ENCODE data around the gene DIPK1C. TPM values are rescaled to one million over a fixed set of nuclear protein-coding genes. Genes with fewer than 3 reads are reported as not detected.
A peak's percentile ranks its signal among the peaks of the same experiment; 100 is the strongest.

DIPK1C gene
- total RNA-seq, 1 experiment from 2014 or later = not detected

GRCh38 chr18:74497778-74498177 is 40.7 kb upstream of the DIPK1C start (continued):
- no peak for TF ChIP-seq MXD4 (CRISPR knock-in tag; IDR thresholded peaks at IDR 0.05; ENCODE audit: borderline replicate concordance)

DNA sequence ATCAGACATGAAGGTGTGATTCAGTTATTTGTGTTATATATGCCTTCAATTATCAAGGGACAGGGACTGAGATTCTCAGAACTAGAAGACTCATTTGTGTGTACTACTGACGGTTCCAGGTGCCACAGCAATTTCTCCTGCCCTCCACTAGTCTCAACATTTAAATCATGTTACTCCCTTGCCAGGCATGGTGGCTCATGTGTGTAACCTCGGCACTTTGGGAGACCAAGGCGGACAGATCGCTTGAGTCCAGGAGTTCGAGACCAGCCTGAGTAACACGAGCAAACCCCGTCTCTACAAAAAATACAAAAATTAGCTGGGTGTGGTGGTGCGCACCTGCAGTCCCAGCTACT is 40.2 kb upstream of the DIPK1C start:
- TF ChIP-seq, protein P1, sequence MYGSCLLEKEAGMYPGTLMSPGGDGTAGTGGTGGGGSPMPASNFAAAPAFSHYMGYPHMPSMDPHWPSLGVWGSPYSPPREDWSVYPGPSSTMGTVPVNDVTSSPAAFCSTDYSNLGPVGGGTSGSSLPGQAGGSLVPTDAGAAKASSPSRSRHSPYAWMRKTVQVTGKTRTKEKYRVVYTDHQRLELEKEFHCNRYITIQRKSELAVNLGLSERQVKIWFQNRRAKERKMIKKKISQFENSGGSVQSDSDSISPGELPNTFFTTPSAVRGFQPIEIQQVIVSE (CRISPR knock-in tag; IDR thresholded peaks at IDR 0.05; ENCODE audit: borderline replicate concordance) = no peak
- TF ChIP-seq, protein P2, sequence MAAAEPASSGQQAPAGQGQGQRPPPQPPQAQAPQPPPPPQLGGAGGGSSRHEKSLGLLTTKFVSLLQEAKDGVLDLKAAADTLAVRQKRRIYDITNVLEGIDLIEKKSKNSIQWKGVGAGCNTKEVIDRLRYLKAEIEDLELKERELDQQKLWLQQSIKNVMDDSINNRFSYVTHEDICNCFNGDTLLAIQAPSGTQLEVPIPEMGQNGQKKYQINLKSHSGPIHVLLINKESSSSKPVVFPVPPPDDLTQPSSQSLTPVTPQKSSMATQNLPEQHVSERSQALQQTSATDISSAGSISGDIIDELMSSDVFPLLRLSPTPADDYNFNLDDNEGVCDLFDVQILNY (CRISPR knock-in tag; IDR thresholded peaks at IDR 0.05) = no peak
- TF ChIP-seq, protein P3, sequence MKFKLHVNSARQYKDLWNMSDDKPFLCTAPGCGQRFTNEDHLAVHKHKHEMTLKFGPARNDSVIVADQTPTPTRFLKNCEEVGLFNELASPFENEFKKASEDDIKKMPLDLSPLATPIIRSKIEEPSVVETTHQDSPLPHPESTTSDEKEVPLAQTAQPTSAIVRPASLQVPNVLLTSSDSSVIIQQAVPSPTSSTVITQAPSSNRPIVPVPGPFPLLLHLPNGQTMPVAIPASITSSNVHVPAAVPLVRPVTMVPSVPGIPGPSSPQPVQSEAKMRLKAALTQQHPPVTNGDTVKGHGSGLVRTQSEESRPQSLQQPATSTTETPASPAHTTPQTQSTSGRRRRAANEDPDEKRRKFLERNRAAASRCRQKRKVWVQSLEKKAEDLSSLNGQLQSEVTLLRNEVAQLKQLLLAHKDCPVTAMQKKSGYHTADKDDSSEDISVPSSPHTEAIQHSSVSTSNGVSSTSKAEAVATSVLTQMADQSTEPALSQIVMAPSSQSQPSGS (CRISPR knock-in tag; IDR thresholded peaks at IDR 0.05; ENCODE audit: borderline replicate concordance, low read depth) = no peak
- TF ChIP-seq ZNF423 (CRISPR knock-in tag; IDR thresholded peaks at IDR 0.05) (no peak), ETV6 (CRISPR knock-in tag; IDR thresholded peaks at IDR 0.05) (no peak), NR1H2 (CRISPR knock-in tag; IDR thresholded peaks at IDR 0.05) (no peak), HMGXB4 (CRISPR knock-in tag; IDR thresholded peaks at IDR 0.05) (no peak), GTF2I (CRISPR knock-in tag; conservative IDR thresholded peaks at IDR 0.05) (no peak), PRRX2 (CRISPR knock-in tag; IDR thresholded peaks at IDR 0.05) (no peak)
- TF ChIP-seq, protein P4, sequence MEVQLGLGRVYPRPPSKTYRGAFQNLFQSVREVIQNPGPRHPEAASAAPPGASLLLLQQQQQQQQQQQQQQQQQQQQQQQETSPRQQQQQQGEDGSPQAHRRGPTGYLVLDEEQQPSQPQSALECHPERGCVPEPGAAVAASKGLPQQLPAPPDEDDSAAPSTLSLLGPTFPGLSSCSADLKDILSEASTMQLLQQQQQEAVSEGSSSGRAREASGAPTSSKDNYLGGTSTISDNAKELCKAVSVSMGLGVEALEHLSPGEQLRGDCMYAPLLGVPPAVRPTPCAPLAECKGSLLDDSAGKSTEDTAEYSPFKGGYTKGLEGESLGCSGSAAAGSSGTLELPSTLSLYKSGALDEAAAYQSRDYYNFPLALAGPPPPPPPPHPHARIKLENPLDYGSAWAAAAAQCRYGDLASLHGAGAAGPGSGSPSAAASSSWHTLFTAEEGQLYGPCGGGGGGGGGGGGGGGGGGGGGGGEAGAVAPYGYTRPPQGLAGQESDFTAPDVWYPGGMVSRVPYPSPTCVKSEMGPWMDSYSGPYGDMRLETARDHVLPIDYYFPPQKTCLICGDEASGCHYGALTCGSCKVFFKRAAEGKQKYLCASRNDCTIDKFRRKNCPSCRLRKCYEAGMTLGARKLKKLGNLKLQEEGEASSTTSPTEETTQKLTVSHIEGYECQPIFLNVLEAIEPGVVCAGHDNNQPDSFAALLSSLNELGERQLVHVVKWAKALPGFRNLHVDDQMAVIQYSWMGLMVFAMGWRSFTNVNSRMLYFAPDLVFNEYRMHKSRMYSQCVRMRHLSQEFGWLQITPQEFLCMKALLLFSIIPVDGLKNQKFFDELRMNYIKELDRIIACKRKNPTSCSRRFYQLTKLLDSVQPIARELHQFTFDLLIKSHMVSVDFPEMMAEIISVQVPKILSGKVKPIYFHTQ (CRISPR knock-in tag; IDR thresholded peaks at IDR 0.05) = no peak
- DNase-seq (ENCODE audit: low spot score) (no peak), ATAC-seq (no peak)
- peaks cover 26% of the 10 kb centered on the region for H3K36me3 Mint-ChIP-seq
- H3K4me1 Mint-ChIP-seq = peaks cover 41% of the 10 kb centered on the region
- CTCF ChIA-PET = interaction anchor here (3.6 kb wide), 1 partner anchor 54 kb away, joined by 20 read pairs; no protein-coding TSS in a partner anchor
- peak overlapping the region; percentile 96 for H3K4me3 Mint-ChIP-seq
- peak overlapping the region; percentile 72 for H3K27ac Mint-ChIP-seq
- no peaks in the 10 kb centered on the region for H3K27me3 Mint-ChIP-seq (ENCODE audit: low read depth)
- POLR2A ChIA-PET = no interaction called here
- H3K9me3 Mint-ChIP-seq = peaks cover 2% of the 10 kb centered on the region

DNA sequence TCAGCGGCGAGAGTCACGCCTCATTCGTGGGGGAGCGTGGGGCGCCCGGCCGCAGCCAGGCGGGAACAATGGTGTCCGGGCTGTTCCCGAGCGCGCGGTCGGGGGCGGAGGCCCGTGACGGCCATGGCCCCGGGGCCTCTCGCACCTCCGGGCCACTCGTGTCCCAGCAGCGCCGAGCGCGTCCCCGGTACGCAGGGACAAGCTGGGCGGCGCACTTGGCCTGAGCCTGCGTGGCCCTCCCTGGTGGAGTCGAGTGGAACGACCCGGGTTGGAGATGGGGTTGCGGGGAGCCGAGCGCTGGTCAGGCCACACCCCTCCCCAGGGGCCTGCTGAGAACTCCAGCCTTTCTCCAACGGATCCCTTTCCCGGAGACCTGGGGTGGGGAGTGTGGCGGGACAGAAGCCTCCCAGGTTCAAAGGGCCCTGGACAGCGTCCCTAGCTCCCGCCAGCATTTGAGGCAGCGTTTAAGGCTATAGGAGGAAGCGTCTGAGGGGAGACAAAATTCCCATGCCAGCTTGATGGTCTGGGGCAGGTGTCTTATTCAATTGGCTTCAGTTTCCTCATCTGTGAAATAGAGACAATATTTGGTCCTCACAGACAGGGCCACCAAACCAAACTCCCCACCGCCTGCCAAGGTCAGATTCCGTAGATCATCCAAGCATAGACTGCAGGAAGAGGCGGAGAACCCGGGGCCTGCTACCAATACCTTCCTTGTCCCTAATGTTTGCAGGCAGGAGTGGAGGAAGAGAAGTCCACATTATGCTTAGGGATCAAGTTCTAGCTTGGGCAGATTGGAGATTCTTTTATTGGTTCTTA is 39.6 kb upstream of the DIPK1C start:
- CTCF ChIA-PET = interaction anchor here (0.6 to 3.6 kb wide), 6 partner anchors 37 to 414 kb away, joined by 3 to 20 read pairs (median 6); no protein-coding TSS in a partner anchor
- POLR2A ChIA-PET = interaction anchor here (0.8 to 1.2 kb wide), 3 partner anchors 13 to 299 kb away, joined by 4 to 6 read pairs (median 6); no protein-coding TSS in a partner anchor
- no peaks in the 10 kb centered on the region for H3K27me3 Mint-ChIP-seq (ENCODE audit: low read depth)
- peaks cover 41% of the 10 kb centered on the region for H3K4me1 Mint-ChIP-seq
- DNase-seq (ENCODE audit: low spot score) (peak; percentile 59), ATAC-seq (peak; percentile 32)
- H3K4me3 Mint-ChIP-seq = peak overlapping the region; percentile 96
- H3K27ac Mint-ChIP-seq = peak overlapping the region; percentile 72
- H3K9me3 Mint-ChIP-seq = peaks cover 8% of the 10 kb centered on the region
- H3K36me3 Mint-ChIP-seq = peaks cover 21% of the 10 kb centered on the region
- TF ChIP-seq, protein P5, sequence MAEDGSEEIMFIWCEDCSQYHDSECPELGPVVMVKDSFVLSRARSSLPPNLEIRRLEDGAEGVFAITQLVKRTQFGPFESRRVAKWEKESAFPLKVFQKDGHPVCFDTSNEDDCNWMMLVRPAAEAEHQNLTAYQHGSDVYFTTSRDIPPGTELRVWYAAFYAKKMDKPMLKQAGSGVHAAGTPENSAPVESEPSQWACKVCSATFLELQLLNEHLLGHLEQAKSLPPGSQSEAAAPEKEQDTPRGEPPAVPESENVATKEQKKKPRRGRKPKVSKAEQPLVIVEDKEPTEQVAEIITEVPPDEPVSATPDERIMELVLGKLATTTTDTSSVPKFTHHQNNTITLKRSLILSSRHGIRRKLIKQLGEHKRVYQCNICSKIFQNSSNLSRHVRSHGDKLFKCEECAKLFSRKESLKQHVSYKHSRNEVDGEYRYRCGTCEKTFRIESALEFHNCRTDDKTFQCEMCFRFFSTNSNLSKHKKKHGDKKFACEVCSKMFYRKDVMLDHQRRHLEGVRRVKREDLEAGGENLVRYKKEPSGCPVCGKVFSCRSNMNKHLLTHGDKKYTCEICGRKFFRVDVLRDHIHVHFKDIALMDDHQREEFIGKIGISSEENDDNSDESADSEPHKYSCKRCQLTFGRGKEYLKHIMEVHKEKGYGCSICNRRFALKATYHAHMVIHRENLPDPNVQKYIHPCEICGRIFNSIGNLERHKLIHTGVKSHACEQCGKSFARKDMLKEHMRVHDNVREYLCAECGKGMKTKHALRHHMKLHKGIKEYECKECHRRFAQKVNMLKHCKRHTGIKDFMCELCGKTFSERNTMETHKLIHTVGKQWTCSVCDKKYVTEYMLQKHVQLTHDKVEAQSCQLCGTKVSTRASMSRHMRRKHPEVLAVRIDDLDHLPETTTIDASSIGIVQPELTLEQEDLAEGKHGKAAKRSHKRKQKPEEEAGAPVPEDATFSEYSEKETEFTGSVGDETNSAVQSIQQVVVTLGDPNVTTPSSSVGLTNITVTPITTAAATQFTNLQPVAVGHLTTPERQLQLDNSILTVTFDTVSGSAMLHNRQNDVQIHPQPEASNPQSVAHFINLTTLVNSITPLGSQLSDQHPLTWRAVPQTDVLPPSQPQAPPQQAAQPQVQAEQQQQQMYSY (CRISPR knock-in tag; IDR thresholded peaks at IDR 0.05) = 0 out of 2 replicates have a peak, but pooled peaks have one; percentile 14
- TF ChIP-seq ZNF121 (CRISPR knock-in tag; IDR thresholded peaks at IDR 0.05) (0 out of 2 replicates have a peak, but pooled peaks have one; percentile 15), NR3C1 (CRISPR knock-in tag; conservative IDR thresholded peaks at IDR 0.05; ENCODE audit: low read depth) (no peak), ESRRA (CRISPR knock-in tag; IDR thresholded peaks at IDR 0.05; ENCODE audit: borderline replicate concordance) (peak; percentile 67; the same call in 1 of the 2 replicates), RELA (CRISPR knock-in tag; IDR thresholded peaks at IDR 0.05; ENCODE audit: borderline replicate concordance) (peak; percentile 62; the same call in 1 of the 2 replicates), JUN (CRISPR knock-in tag; IDR thresholded peaks at IDR 0.05) (peak; percentile 72; the same call in 1 of the 2 replicates), TCF7 (CRISPR knock-in tag; IDR thresholded peaks at IDR 0.05; ENCODE audit: low read depth) (peak; percentile 41; the same call in 1 of the 2 replicates)
